Measurements from ENCODE around the gene GPR162. TPM values are rescaled to one million over a fixed set of nuclear protein-coding genes. Genes with fewer than 3 reads are reported as not detected.

Gene GPR162
- total and polyA plus RNA-seq, 4 donors, result 0.59 to 2.4 (median 1.7) TPM

GRCh38 chr12:6780573-6780972 lies 41.0 kb upstream of the GPR162 start:
- DNase-seq (ENCODE audit: low spot score), result no peak
- Histone ChIP-seq H3K4me1 (ENCODE audit: control insufficient read depth in 4 of 4, insufficient read depth in 4 of 4, low read length in 3 of 4) (peaks cover 5 to 56% (median 46%) of the 10 kb centered on the region in 4 donors), H3K27me3 (ENCODE audit: control insufficient read depth in 4 of 4, insufficient read depth in 4 of 4, low read length in 3 of 4) (no peaks in the 10 kb centered on the region), H3K27ac (ENCODE audit: low read depth in 1 of 2, low read length in 2 of 2) (peak overlapping the region; percentile 50 to 90), H3K4me3 (ENCODE audit: low read depth in 1 of 3, low read length in 3 of 3) (no peak overlapping the region), H3K36me3 (ENCODE audit: control insufficient read depth in 4 of 4, insufficient read depth in 3 of 4, low read depth in 1 of 4, low read length in 3 of 4) (peaks cover 0 to 3% (median 0%) of the 10 kb centered on the region in 4 donors), H3K9me3 (ENCODE audit: control insufficient read depth in 4 of 4, low read length in 3 of 4) (no peaks in the 10 kb centered on the region), H3K9ac (ENCODE audit: low read depth in 1 of 2, low read length in 2 of 2) (no peak overlapping the region)
- 90% methylated on average over 6 of the region's 6 CpGs for WGBS
- TF ChIP-seq RAD21 (IDR thresholded peaks at IDR 0.05) (no peak), FOXA1 (IDR thresholded peaks at IDR 0.05) (no peak), CTCF (IDR thresholded peaks at IDR 0.05; ENCODE audit: low read depth, low read length, missing input control) (no peak), JUND (IDR thresholded peaks at IDR 0.05) (no peak), NR2F2 (IDR thresholded peaks at IDR 0.05) (no peak), REST (IDR thresholded peaks at IDR 0.05) (no peak), GABPA (IDR thresholded peaks at IDR 0.05 in 1 of 2, conservative IDR thresholded peaks at IDR 0.05 in 1 of 2) (no peak), YY1 (IDR thresholded peaks at IDR 0.05) (no peak), ATF3 (IDR thresholded peaks at IDR 0.05) (no peak), EGR1 (IDR thresholded peaks at IDR 0.05; ENCODE audit: low read depth in 2 of 2) (no peak), SP1 (IDR thresholded peaks at IDR 0.05) (no peak), ZBTB33 (IDR thresholded peaks at IDR 0.05) (no peak), RXRA (IDR thresholded peaks at IDR 0.05) (no peak), TAF1 (conservative IDR thresholded peaks at IDR 0.05) (no peak)

- DNase-seq (ENCODE audit: low spot score), result no peak
- 92% methylated on average over 6 of the region's 6 CpGs for WGBS
- TF ChIP-seq SP1 (IDR thresholded peaks at IDR 0.05), result no peak
- no peak for TF ChIP-seq FOXA1 (IDR thresholded peaks at IDR 0.05)
- no peak for TF ChIP-seq JUND (IDR thresholded peaks at IDR 0.05)
- TF ChIP-seq TAF1 (conservative IDR thresholded peaks at IDR 0.05), result no peak
- no peak for TF ChIP-seq HNF4G (IDR thresholded peaks at IDR 0.05)
- no peak for TF ChIP-seq HNF4A (conservative IDR thresholded peaks at IDR 0.05)
- no peak for TF ChIP-seq MAX (IDR thresholded peaks at IDR 0.05)
- TF ChIP-seq GABPA (IDR thresholded peaks at IDR 0.05 in 1 of 2, conservative IDR thresholded peaks at IDR 0.05 in 1 of 2), result no peak
- no peak for TF ChIP-seq YY1 (IDR thresholded peaks at IDR 0.05)
- no peak for TF ChIP-seq FOXA2 (IDR thresholded peaks at IDR 0.05)
- TF ChIP-seq NR2F2 (IDR thresholded peaks at IDR 0.05), result no peak
- TF ChIP-seq ZBTB33 (IDR thresholded peaks at IDR 0.05), result no peak
- TF ChIP-seq RXRA (IDR thresholded peaks at IDR 0.05), result no peak
- TF ChIP-seq RAD21 (IDR thresholded peaks at IDR 0.05), result no peak
- no peak for TF ChIP-seq CTCF (IDR thresholded peaks at IDR 0.05; ENCODE audit: low read depth, low read length, missing input control)
- H3K27ac ChIP-seq (ENCODE audit: low read depth in 1 of 2, low read length in 2 of 2), result no peak overlapping the region
- H3K9me3 ChIP-seq (ENCODE audit: control insufficient read depth in 4 of 4, low read length in 3 of 4), result no peaks in the 10 kb centered on the region
- peaks cover 1 to 40% (median 31%) of the 10 kb centered on the region in 4 donors for H3K4me1 ChIP-seq (ENCODE audit: control insufficient read depth in 4 of 4, insufficient read depth in 4 of 4, low read length in 3 of 4)
- H3K36me3 ChIP-seq (ENCODE audit: control insufficient read depth in 4 of 4, insufficient read depth in 3 of 4, low read depth in 1 of 4, low read length in 3 of 4), result no peaks in the 10 kb centered on the region
- H3K9ac ChIP-seq (ENCODE audit: low read depth in 1 of 2, low read length in 2 of 2), result no peak overlapping the region
- H3K27me3 ChIP-seq (ENCODE audit: control insufficient read depth in 4 of 4, insufficient read depth in 4 of 4, low read length in 3 of 4), result no peaks in the 10 kb centered on the region
- H3K4me3 ChIP-seq (ENCODE audit: low read depth in 1 of 3, low read length in 3 of 3), result no peak overlapping the region
These were observed 39.5 kb upstream of the GPR162 start for GRCh38 chr12:6782119-6782518.
